ENCODE data around the gene SLC22A4.

SLC22A4 gene

GRCh38 chr5:132293992-132294727 lies at the start of gene SLC22A4:
Gene SLC22A4 (plus strand): TSS chr5:132294394. CDS start chr5:132294617, 223 bp downstream.
- DNase-seq (ENCODE audit: low spot score): peak; percentile 42

- DNase-seq (ENCODE audit: low spot score): no peak
Measured at GRCh38 chr5:132245593-132245992, 48.6 kb upstream of the SLC22A4 start.

- no peak for DNase-seq (ENCODE audit: low spot score)
Measured at GRCh38 chr5:132246806-132247205, 47.4 kb upstream of the SLC22A4 start.

- DNase-seq (ENCODE audit: low spot score): no peak
Measured at GRCh38 chr5:132250547-132250946, 43.6 kb upstream of the SLC22A4 start.

GRCh38 chr5:132251220-132251725 lies 42.9 kb upstream of the SLC22A4 start:
- no peak for DNase-seq (ENCODE audit: low spot score)

- DNase-seq (ENCODE audit: low spot score): no peak
Measured at GRCh38 chr5:132253008-132253441, 41.2 kb upstream of the SLC22A4 start.

GRCh38 chr5:132253452-132254320 lies 40.5 kb upstream of the SLC22A4 start:
- DNase-seq (ENCODE audit: low spot score): no peak

GRCh38 chr5:132254321-132254977 lies 39.7 kb upstream of the SLC22A4 start:
- no peak for DNase-seq (ENCODE audit: low spot score)

- no peak for DNase-seq (ENCODE audit: low spot score)
Measured at GRCh38 chr5:132256086-132256782, 38.0 kb upstream of the SLC22A4 start.

GRCh38 chr5:132256783-132257130 lies 37.4 kb upstream of the SLC22A4 start:
- no peak for DNase-seq (ENCODE audit: low spot score)

GRCh38 chr5:132257131-132258101 lies 36.8 kb upstream of the SLC22A4 start, which contains the start of gene PDLIM4:
Gene PDLIM4 (plus strand): TSS chr5:132257696. CDS start chr5:132257735, 39 bp downstream.
- no peak for DNase-seq (ENCODE audit: low spot score)

- DNase-seq (ENCODE audit: low spot score): no peak
Measured at GRCh38 chr5:132258102-132259068, 35.8 kb upstream of the SLC22A4 start.

- no peak for DNase-seq (ENCODE audit: low spot score)
Measured at GRCh38 chr5:132259069-132259851, 34.9 kb upstream of the SLC22A4 start.

GRCh38 chr5:132260051-132260450 lies 34.1 kb upstream of the SLC22A4 start:
- no peak for DNase-seq (ENCODE audit: low spot score)

- no peak for DNase-seq (ENCODE audit: low spot score)
Measured at GRCh38 chr5:132260714-132261551, 33.3 kb upstream of the SLC22A4 start.

- no peak for DNase-seq (ENCODE audit: low spot score)
Measured at GRCh38 chr5:132261881-132262845, 32.0 kb upstream of the SLC22A4 start.
